MCF 10A (cell line): ENCODE measurements around the gene CPA5. TPM values are rescaled to one million over a fixed set of nuclear protein-coding genes. Genes with fewer than 3 reads are reported as not detected.

Source experiments
- BruUV-seq: library from RNA; stranded (reverse); fragments of 400-500 nt; replicated peaks from 2 replicates; lab custom pipeline; 2021; lab: Mats Ljungman, UMichigan
- CTCF ChIA-PET: fragments of 300-600 bp; sonication (Branson Sonifier 250); formaldehyde crosslinking; extraction: SDS; loops from one replicate; lab custom pipeline; 2021; ENCODE audit warnings: antibody characterized with exemption, inconsistent platforms; lab: Yijun Ruan, JAX
- POLR2A ChIA-PET: fragments of 300-600, 350-650 bp; sonication (Branson Sonifier 250); formaldehyde crosslinking; extraction: SDS; loops from one replicate; lab custom pipeline; 2020; ENCODE audit warnings: antibody characterized with exemption, inconsistent platforms; lab: Yijun Ruan, JAX
- DNase-seq: peaks from one replicate; pipeline ENCODE4 v3.0.0-alpha.2; 2018; ENCODE audit not compliant: unreplicated experiment
- H3K27ac Mint-ChIP-seq: one replicate; pipeline ENCODE4 v1.8.0; 2022; ENCODE audit warnings: mild to moderate bottlenecking, low read depth, mixed read lengths; ENCODE audit not compliant: unreplicated experiment
- H3K27me3 Mint-ChIP-seq: one replicate; pipeline ENCODE4 v1.8.0; 2022; ENCODE audit warnings: mixed read lengths; ENCODE audit not compliant: insufficient read depth, unreplicated experiment
- H3K36me3 Mint-ChIP-seq: one replicate; pipeline ENCODE4 v1.8.0; 2022; ENCODE audit warnings: mild to moderate bottlenecking, moderate library complexity, mixed read lengths; ENCODE audit not compliant: insufficient read depth, unreplicated experiment
- H3K4me1 Mint-ChIP-seq: one replicate; pipeline ENCODE4 v1.8.0; 2022; ENCODE audit warnings: mixed read lengths; ENCODE audit not compliant: insufficient read depth, unreplicated experiment
- H3K4me3 Mint-ChIP-seq: one replicate; pipeline ENCODE4 v1.8.0; 2022; ENCODE audit warnings: mild to moderate bottlenecking, moderate library complexity, mixed read lengths; ENCODE audit not compliant: unreplicated experiment
- H3K9me3 Mint-ChIP-seq: one replicate; pipeline ENCODE4 v1.8.0; 2022; ENCODE audit warnings: mixed read lengths; ENCODE audit not compliant: unreplicated experiment
- CTCF ChIP-seq: fragments of 200-600 bp; IDR thresholded peaks from one replicate; pipeline ENCODE4 v1.8.0; 2022; ENCODE audit warnings: antibody characterized with exemption, mild to moderate bottlenecking; ENCODE audit not compliant: unreplicated experiment
- intact Hi-C: fragments of 100-400 bp; cut with micrococcal nuclease; formaldehyde crosslinking; loops from 2 replicates; pipeline ENCODE4 v1.14.1; 2022
- total RNA-seq: library from RNA; stranded (reverse); gene quantifications from 2 replicates; pipeline ENCODE4 v1.2.3, GENCODE V29; 2022

Gene CPA5
- total RNA-seq, 1 experiment from 2014 or later, result 0.42 TPM

GRCh38 chr7:130384841-130385599, 40.4 kb downstream of the CPA5 start:
- H3K36me3 Mint-ChIP-seq, result no peaks in the 10 kb centered on the region
- H3K27me3 Mint-ChIP-seq, result no peaks in the 10 kb centered on the region
- ChIA-PET POLR2A (no interaction called here), CTCF (no interaction called here)
- intact Hi-C loops, result no loop called here
- no peak overlapping the region for H3K27ac Mint-ChIP-seq
- H3K4me1 Mint-ChIP-seq, result no peaks in the 10 kb centered on the region
- TF ChIP-seq CTCF, result no peak
- no peak for DNase-seq
- no TSS peak for BruUV-seq
- H3K9me3 Mint-ChIP-seq, result no peaks in the 10 kb centered on the region
- H3K4me3 Mint-ChIP-seq, result no peak overlapping the region

GRCh38 chr7:130385600-130386066, 41.0 kb downstream of the CPA5 start:
- Mint-ChIP-seq H3K27me3 (no peaks in the 10 kb centered on the region), H3K9me3 (no peaks in the 10 kb centered on the region), H3K36me3 (no peaks in the 10 kb centered on the region), H3K4me1 (no peaks in the 10 kb centered on the region), H3K4me3 (no peak overlapping the region), H3K27ac (no peak overlapping the region)
- ChIA-PET CTCF (no interaction called here), POLR2A (no interaction called here)
- no peak for TF ChIP-seq CTCF
- BruUV-seq, result no TSS peak
- intact Hi-C loops, result no loop called here
- no peak for DNase-seq

GRCh38 chr7:130386876-130387275, 42.3 kb downstream of the CPA5 start:
- no peak for DNase-seq
- Mint-ChIP-seq H3K4me3 (no peak overlapping the region), H3K27ac (no peak overlapping the region), H3K9me3 (no peaks in the 10 kb centered on the region), H3K27me3 (no peaks in the 10 kb centered on the region), H3K36me3 (no peaks in the 10 kb centered on the region), H3K4me1 (no peaks in the 10 kb centered on the region)
- intact Hi-C loops, result no loop called here
- POLR2A ChIA-PET, result no interaction called here
- CTCF ChIA-PET, result no interaction called here
- TF ChIP-seq CTCF, result no peak
- no TSS peak for BruUV-seq

GRCh38 chr7:130387306-130387627, 42.7 kb downstream of the CPA5 start:
- no peak for DNase-seq
- no peak for TF ChIP-seq CTCF
- Mint-ChIP-seq H3K36me3 (no peaks in the 10 kb centered on the region), H3K27me3 (no peaks in the 10 kb centered on the region), H3K4me3 (no peak overlapping the region), H3K27ac (no peak overlapping the region), H3K4me1 (no peaks in the 10 kb centered on the region), H3K9me3 (no peaks in the 10 kb centered on the region)
- no TSS peak for BruUV-seq
- ChIA-PET POLR2A (no interaction called here), CTCF (no interaction called here)
- intact Hi-C loops, result no loop called here
